ENCODE data around the gene DCTN3. TPM values are rescaled to one million over a fixed set of nuclear protein-coding genes. Genes with fewer than 3 reads are reported as not detected.

The DCTN3 gene
- total and polyA plus RNA-seq, 9 of the 15 experiments (the other 6 are each of a cell fraction or from before 2014, with no cell fraction given) = 11.0 to 51.0 (median 41.9) TPM

- TF ChIP-seq PRMT5 (CRISPR knock-in tag; IDR thresholded peaks at IDR 0.05) (no peak), SIRT6 (IDR thresholded peaks at IDR 0.05; ENCODE audit: low read depth, low read length) (no peak), ZNF384 (IDR thresholded peaks at IDR 0.05; ENCODE audit: low read depth, low read length) (no peak), UBTF (IDR thresholded peaks at IDR 0.05; ENCODE audit: borderline replicate concordance in 1 of 2, low read depth in 2 of 2, low read length in 2 of 2) (0 out of 4 replicates have a peak, but pooled peaks of 1 of the 2 experiments have one; percentile 19), PBX2 (CRISPR knock-in tag; IDR thresholded peaks at IDR 0.05; ENCODE audit: low read depth) (peak; percentile 28; the same call in 1 of the 2 replicates), PBX2 (tag; conservative IDR thresholded peaks at IDR 0.05; ENCODE audit: low read depth) (peak; percentile 92), CEBPG (CRISPR knock-in tag; IDR thresholded peaks at IDR 0.05) (no peak), CEBPG (tag; conservative IDR thresholded peaks at IDR 0.05 in 1 of 2, IDR thresholded peaks at IDR 0.05 in 1 of 2) (no peak), ZBTB43 (CRISPR knock-in tag; IDR thresholded peaks at IDR 0.05) (no peak), CTCF (IDR thresholded peaks at IDR 0.05 in 2 of 3, conservative IDR thresholded peaks at IDR 0.05 in 1 of 3; ENCODE audit: insufficient read depth in 2 of 3, low read depth in 1 of 3, low read length in 3 of 3) (peak; percentile 7 to 29 (median 20); a peak in 3 of 6 replicates), ATF1 (CRISPR knock-in tag; IDR thresholded peaks at IDR 0.05) (no peak), ATF1 (tag; IDR thresholded peaks at IDR 0.05) (peak; percentile 71; the same call in 1 of the 2 replicates), KLF16 (IDR thresholded peaks at IDR 0.05) (no peak), CREB1 (IDR thresholded peaks at IDR 0.05) (no peak; the same call in 1 of the 2 replicates), CREB1 (CRISPR knock-in tag; IDR thresholded peaks at IDR 0.05) (no peak), NCOA6 (IDR thresholded peaks at IDR 0.05) (no peak), WHSC1 (IDR thresholded peaks at IDR 0.05; ENCODE audit: low read length) (no peak), DACH1 (IDR thresholded peaks at IDR 0.05; ENCODE audit: partially characterized antibody) (no peak), ZNF165 (CRISPR knock-in tag; IDR thresholded peaks at IDR 0.05; ENCODE audit: borderline replicate concordance) (no peak), HMG20A (CRISPR knock-in tag; conservative IDR thresholded peaks at IDR 0.05) (no peak), NFATC3 (IDR thresholded peaks at IDR 0.05) (no peak)
Measured at GRCh38 chr9:34651876-34652601, 31.7 kb upstream of the DCTN3 start, which contains the start of gene IL11RA (continued).

All from K562 (cell line).